Epithelial cell of esophagus (primary cell): ENCODE data around the gene CEACAM1.
"Not testable (repeated sequence)": the region's sequence is repeated elsewhere in the genome, so short reads cannot be mapped to it uniquely, and the experiment has no call there.

ENCODE experiments used
- DNase-seq: peaks from one replicate; pipeline ENCODE4 v3.0.0; 2010; ENCODE audit warnings: low read depth
- H3K4me3 ChIP-seq: 2 replicates; pipeline ENCODE4 v1.5.1; 2011; ENCODE audit warnings: mild to moderate bottlenecking, low read length, control low read depth
- TF ChIP-seq, protein P1 (sequence below): IDR thresholded peaks from 2 replicates; pipeline ENCODE4 v1.5.1; 2011; ENCODE audit warnings: low read depth, mild to moderate bottlenecking, low read length, control low read depth, inconsistent platforms; ENCODE audit not compliant: insufficient read depth; ENCODE audit errors: missing control alignments

The CEACAM1 gene

GRCh38 chr19:42547929-42548328, 19.6 kb upstream of the CEACAM1 start:
- no peak overlapping the region for H3K4me3 ChIP-seq
- TF ChIP-seq, protein P1, sequence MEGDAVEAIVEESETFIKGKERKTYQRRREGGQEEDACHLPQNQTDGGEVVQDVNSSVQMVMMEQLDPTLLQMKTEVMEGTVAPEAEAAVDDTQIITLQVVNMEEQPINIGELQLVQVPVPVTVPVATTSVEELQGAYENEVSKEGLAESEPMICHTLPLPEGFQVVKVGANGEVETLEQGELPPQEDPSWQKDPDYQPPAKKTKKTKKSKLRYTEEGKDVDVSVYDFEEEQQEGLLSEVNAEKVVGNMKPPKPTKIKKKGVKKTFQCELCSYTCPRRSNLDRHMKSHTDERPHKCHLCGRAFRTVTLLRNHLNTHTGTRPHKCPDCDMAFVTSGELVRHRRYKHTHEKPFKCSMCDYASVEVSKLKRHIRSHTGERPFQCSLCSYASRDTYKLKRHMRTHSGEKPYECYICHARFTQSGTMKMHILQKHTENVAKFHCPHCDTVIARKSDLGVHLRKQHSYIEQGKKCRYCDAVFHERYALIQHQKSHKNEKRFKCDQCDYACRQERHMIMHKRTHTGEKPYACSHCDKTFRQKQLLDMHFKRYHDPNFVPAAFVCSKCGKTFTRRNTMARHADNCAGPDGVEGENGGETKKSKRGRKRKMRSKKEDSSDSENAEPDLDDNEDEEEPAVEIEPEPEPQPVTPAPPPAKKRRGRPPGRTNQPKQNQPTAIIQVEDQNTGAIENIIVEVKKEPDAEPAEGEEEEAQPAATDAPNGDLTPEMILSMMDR = no peak
- no peak for DNase-seq

GRCh38 chr19:42546831-42547500, 18.7 kb upstream of the CEACAM1 start:
- TF ChIP-seq, protein P1 = no peak
- no peak overlapping the region for H3K4me3 ChIP-seq
- no peak for DNase-seq

DNA sequence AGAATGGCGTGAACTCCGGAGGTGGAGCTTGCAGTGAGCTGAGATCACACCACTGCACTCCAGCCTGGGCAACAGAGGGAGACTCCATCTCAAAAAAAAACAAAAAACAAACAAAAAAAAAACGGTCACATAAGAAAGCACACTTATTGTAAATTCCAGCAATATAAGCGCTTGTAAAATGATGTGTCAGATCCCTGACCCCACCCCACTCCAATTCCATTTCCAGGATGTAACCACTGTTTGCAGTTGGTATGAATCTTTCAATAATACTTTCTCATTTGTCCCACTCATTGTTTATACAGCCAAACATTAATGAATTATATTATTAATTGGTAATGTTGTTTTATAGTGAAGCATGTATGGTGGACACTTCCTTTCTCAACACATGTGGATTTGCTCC, 15.9 kb upstream of the CEACAM1 start:
- DNase-seq = no peak
- TF ChIP-seq, protein P1 = no peak
- no peak overlapping the region for H3K4me3 ChIP-seq

- no peak for DNase-seq
- no peak overlapping the region for H3K4me3 ChIP-seq
- TF ChIP-seq, protein P1 = no peak
Observed at GRCh38 chr19:42542791-42543190, 14.5 kb upstream of the CEACAM1 start.

DNA sequence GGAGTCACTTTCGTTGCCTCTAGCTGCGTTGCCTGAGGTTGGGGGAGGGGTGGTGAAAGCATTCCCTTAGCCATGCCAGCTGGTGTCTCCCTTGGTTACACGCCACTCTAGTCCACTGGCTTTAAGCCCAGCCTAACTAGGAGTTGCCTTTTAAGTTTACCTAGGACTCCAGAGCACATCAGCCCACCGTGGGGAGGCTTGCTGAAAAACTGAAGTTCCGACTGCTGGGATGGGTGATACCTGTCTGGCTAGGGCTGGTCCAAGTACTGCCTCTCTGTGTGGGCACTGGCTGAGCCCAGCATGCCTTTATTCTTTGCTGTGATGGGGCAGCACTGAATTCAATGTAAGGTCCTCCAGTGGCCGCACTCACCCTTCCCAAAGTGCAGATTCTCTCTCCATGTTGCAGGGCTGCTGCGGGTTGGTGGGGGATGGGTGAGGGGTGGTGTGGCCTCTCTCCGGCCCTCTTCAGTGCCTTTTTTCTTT, 11.8 kb upstream of the CEACAM1 start:
- no peak for DNase-seq
- TF ChIP-seq, protein P1 = no peak
- H3K4me3 ChIP-seq = no peak overlapping the region

DNA sequence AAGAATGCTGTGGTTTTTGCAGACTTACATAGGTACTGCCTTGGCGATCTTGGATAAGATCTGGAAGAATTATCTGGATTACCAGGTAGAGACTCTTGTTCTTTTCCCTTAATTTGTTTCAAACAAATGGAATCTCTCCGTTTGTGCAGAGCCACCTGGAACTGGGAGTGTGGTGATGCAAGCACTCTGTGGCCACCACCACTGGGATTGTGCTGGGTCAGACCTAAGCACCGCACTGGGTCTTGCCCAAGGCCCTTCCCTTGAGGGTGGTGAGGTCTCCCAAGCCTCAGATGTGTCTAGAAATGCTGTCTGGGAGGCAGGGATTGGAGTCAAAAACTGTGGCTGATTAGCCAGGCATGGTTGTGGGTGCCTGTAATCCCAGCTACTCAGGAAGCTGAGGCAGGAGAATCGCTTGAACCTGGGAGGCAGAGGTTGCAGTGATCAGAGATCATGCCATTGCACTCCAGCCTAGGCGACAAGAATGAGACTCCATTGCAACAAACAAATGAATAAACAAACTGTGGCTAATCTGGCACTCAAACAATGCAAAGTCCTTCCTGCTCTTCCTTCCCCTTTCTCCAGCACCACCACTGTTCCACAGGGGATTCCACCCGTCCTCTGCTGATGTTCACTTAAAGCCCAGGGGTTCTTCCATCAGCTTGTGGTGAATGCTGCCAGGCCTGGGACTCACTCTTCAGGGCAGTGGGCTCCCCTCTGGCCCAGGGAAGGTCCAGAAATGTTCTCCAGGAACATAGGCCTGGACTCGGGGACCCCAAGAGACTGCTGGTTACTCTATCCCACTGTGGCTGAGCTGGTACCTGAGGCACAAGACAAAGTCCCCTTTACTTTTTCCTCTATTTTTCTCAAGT, 10.8 kb upstream of the CEACAM1 start:
- no peak overlapping the region for H3K4me3 ChIP-seq
- TF ChIP-seq, protein P1 = no peak
- DNase-seq = no peak

GRCh38 chr19:42535276-42535675, 7.0 kb upstream of the CEACAM1 start:
- not testable (repeated sequence) for DNase-seq

More at GRCh38 chr19:42535276-42535675, 7.0 kb upstream of the CEACAM1 start:
- H3K4me3 ChIP-seq = not testable (repeated sequence)
